Endothelial cell of umbilical vein (primary cell): ENCODE data around the gene FXYD6.

Source experiments
- EZH2 ChIP-seq: IDR thresholded peaks from 2 replicates; pipeline ENCODE4 v1.6.1; 2012; ENCODE audit warnings: borderline replicate concordance, low read depth, mild to moderate bottlenecking, moderate library complexity, low read length, inconsistent platforms; ENCODE audit not compliant: severe bottlenecking
- FOS ChIP-seq: IDR thresholded peaks from 2 replicates; pipeline ENCODE4 v1.6.1; 2011; ENCODE audit warnings: mild to moderate bottlenecking, low read length, moderate library complexity, borderline replicate concordance; ENCODE audit not compliant: insufficient read depth
- MYC ChIP-seq: IDR thresholded peaks from one replicate; pipeline ENCODE4 v1.6.1; 2011; ENCODE audit warnings: mild to moderate bottlenecking, low read depth, low read length
- POLR2A ChIP-seq: IDR thresholded peaks from 2 replicates; pipeline ENCODE4 v1.6.1; 2012; ENCODE audit warnings: low read depth, mild to moderate bottlenecking, control low read depth, low read length
- POLR2AphosphoS5 ChIP-seq: IDR thresholded peaks from 2 replicates; pipeline ENCODE4 v1.6.1; 2012; ENCODE audit warnings: low read depth, mild to moderate bottlenecking, control low read depth, low read length, moderate library complexity; ENCODE audit not compliant: insufficient read depth
- TF ChIP-seq, protein P1 (sequence below), 2 donors: IDR thresholded peaks; 1 replicate in 1 of 2; 2 replicates in 1 of 2; pipeline ENCODE4 v1.5.1; 2011; ENCODE audit warnings: low read length in 2 of 2, mild to moderate bottlenecking in 2 of 2, moderate library complexity in 2 of 2, control low read depth in 1 of 2, inconsistent platforms in 1 of 2, low read depth in 1 of 2; ENCODE audit not compliant: insufficient read depth in 1 of 2; ENCODE audit errors: extremely low read depth in 1 of 2

DNA sequence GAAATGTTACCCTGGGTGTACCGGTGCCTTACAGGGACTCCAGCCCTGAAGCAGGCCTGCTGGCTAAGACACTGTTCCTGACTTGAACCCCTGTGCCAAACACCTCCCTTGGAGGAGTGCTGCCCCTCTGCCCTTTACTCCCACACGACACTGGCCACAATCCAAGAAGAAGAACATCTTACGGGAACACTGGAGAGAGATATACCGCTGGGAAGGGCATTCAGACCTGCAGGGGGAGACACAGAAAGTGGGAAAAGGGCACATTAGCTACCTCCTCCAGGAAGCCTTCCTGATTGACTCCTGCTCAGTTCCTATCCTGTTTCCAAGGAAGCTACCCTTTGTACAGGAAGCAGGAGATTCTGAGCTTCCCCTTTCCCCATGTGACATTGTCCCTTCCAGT is 34.1 kb upstream of the FXYD6 start:
- TF ChIP-seq MYC (no peak), EZH2 (no peak), POLR2A (no peak), FOS (no peak), POLR2AphosphoS5 (no peak)
- TF ChIP-seq, protein P1, sequence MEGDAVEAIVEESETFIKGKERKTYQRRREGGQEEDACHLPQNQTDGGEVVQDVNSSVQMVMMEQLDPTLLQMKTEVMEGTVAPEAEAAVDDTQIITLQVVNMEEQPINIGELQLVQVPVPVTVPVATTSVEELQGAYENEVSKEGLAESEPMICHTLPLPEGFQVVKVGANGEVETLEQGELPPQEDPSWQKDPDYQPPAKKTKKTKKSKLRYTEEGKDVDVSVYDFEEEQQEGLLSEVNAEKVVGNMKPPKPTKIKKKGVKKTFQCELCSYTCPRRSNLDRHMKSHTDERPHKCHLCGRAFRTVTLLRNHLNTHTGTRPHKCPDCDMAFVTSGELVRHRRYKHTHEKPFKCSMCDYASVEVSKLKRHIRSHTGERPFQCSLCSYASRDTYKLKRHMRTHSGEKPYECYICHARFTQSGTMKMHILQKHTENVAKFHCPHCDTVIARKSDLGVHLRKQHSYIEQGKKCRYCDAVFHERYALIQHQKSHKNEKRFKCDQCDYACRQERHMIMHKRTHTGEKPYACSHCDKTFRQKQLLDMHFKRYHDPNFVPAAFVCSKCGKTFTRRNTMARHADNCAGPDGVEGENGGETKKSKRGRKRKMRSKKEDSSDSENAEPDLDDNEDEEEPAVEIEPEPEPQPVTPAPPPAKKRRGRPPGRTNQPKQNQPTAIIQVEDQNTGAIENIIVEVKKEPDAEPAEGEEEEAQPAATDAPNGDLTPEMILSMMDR (IDR thresholded peaks at IDR 0.05; ENCODE audit: extremely low read depth in 1 of 2, insufficient read depth in 1 of 2, low read depth in 1 of 2, low read length in 2 of 2): no peak
